ENCODE data around the gene HIVEP3. TPM values are rescaled to one million over a fixed set of nuclear protein-coding genes. Genes with fewer than 3 reads are reported as not detected.

The HIVEP3 gene
- total and polyA plus RNA-seq, 3 donors from 2014 or later: 4.8 to 7.3 (median 7.2) TPM

DNA sequence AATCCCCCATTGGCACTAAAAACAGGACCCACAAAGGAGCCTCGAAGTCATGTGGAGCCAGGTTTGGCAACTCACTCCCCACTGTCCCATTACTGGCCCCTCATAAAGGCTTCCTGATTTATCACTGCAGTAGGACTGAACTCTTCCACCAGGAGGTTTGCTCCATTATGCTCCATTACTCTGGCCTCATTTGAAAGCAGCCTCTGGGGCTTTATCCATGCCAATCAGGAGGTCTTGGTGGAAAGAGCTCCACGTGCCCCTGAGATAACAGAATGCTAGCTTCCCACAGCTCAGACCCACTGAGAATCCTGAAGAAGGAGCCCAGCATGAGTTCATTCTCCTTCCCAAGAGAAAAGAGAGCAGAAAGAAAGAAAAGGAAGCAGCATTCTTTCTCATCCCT lies 76.4 kb downstream of the HIVEP3 start:
- intact Hi-C loops (cut with DNase I; ENCODE audit: low total_unique reads): no loop called here
- no peaks in the 10 kb centered on the region for H3K27me3 ChIP-seq
- TF ChIP-seq, protein P1, sequence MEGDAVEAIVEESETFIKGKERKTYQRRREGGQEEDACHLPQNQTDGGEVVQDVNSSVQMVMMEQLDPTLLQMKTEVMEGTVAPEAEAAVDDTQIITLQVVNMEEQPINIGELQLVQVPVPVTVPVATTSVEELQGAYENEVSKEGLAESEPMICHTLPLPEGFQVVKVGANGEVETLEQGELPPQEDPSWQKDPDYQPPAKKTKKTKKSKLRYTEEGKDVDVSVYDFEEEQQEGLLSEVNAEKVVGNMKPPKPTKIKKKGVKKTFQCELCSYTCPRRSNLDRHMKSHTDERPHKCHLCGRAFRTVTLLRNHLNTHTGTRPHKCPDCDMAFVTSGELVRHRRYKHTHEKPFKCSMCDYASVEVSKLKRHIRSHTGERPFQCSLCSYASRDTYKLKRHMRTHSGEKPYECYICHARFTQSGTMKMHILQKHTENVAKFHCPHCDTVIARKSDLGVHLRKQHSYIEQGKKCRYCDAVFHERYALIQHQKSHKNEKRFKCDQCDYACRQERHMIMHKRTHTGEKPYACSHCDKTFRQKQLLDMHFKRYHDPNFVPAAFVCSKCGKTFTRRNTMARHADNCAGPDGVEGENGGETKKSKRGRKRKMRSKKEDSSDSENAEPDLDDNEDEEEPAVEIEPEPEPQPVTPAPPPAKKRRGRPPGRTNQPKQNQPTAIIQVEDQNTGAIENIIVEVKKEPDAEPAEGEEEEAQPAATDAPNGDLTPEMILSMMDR (IDR thresholded peaks at IDR 0.05): no peak
- no peak for TF ChIP-seq POLR2A (IDR thresholded peaks at IDR 0.05)
- no peak overlapping the region for H3K4me3 ChIP-seq
- WGBS, 2 donors: 63 to 66% methylated on average over 2 of the region's 2 CpGs
- no peak for DNase-seq
- H3K4me1 ChIP-seq: peaks cover 3% of the 10 kb centered on the region
- H3K36me3 ChIP-seq (ENCODE audit: low read depth, missing control alignments): no peaks in the 10 kb centered on the region
- H3K9me3 ChIP-seq: no peaks in the 10 kb centered on the region
- no peak overlapping the region for H3K27ac ChIP-seq

DNA sequence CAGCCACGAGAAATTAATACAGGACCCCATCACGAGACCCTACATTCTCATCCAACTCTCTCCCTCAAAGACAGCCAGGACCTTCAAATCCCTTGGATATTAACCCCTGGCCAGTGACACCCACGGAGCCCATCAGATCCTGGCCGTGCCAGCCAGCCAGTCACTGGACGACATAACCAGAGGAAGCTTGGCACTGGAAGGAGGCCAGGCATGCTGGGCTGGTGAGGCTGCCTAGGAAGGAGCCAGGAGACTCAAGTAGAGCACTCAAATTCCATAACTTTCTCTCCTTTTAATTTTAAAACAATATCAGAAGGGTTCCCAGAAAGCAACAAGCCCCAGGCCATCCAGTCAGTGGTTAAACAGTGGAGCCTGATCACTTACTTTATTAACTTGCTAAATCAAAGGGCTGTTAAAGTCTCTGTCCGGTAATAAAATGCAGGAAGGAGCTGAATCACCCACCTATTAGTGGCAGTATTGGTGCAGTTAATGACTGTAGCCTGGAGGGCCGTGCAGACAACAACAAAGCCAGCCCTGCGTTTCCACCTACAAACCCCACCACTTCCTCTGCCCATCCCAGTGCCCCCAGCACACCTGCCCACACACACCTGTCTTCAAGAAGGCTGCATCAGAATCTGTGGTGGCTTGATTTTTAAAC lies 78.0 kb downstream of the HIVEP3 start:
- Histone ChIP-seq H3K27ac (no peak overlapping the region), H3K36me3 (ENCODE audit: low read depth, missing control alignments) (no peaks in the 10 kb centered on the region), H3K4me1 (peaks cover 3% of the 10 kb centered on the region), H3K9me3 (no peaks in the 10 kb centered on the region), H3K27me3 (no peaks in the 10 kb centered on the region), H3K4me3 (no peak overlapping the region)
- TF ChIP-seq, protein P1 (IDR thresholded peaks at IDR 0.05): no peak
- TF ChIP-seq POLR2A (IDR thresholded peaks at IDR 0.05): no peak
- no peak for DNase-seq
- intact Hi-C loops (cut with DNase I; ENCODE audit: low total_unique reads): no loop called here
- 86 to 91% methylated on average over 5 to 8 of the region's 8 CpGs for WGBS, 2 donors

DNA sequence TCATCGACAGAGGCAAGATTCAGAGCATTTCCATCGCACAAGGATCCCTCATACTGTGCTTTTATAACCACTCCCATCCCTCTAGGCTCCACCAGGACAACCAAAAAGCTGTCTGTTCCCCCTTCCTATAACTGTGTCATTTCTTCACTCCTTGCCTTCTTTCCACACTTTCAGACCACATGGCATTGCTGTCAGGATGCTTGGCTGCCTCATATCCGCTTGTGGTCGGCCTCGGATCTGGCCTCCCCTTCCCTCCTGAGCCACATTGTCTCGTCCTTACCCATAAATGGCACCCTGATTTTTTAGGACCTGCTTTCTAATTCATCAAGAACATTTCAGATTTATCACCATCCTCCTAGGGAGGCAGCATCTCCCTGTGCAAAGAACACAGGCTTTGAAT lies 80.5 kb downstream of the HIVEP3 start:
- 88 to 95% methylated on average over 6 of the region's 6 CpGs for WGBS, 2 donors

DNA sequence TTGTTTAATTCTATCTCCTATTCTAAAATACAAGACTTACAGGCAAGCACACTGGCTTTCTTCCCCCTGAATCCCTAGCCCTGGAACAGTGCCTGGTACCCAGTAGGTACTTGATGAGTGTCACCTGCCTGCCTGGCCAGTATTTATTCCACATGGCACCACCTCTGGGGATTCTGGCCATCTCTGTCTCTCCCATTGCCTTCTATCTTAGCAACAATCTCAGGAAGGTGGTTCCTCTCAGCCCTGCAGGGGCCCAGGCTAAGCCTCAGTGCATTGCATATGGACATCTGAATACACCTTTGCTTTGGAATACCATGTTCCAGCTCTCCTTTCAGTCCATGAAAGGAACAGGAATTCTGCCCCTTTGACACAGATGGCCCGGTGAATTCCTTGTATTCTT lies 81.0 kb downstream of the HIVEP3 start:
- H3K36me3 ChIP-seq (ENCODE audit: low read depth, missing control alignments): no peaks in the 10 kb centered on the region
- no peak overlapping the region for H3K27ac ChIP-seq
- WGBS, 2 donors: 97 to 100% methylated on average over 1 of the region's 1 CpG
- DNase-seq: no peak
- H3K9me3 ChIP-seq: no peaks in the 10 kb centered on the region
- no peaks in the 10 kb centered on the region for H3K27me3 ChIP-seq
- H3K4me3 ChIP-seq: no peak overlapping the region
- intact Hi-C loops (cut with DNase I; ENCODE audit: low total_unique reads): no loop called here
- peaks cover 3% of the 10 kb centered on the region for H3K4me1 ChIP-seq
- no peak for TF ChIP-seq POLR2A (IDR thresholded peaks at IDR 0.05)
- TF ChIP-seq, protein P1 (IDR thresholded peaks at IDR 0.05): no peak

More for the DNA sequence above, 80.5 kb downstream of the HIVEP3 start:
- Histone ChIP-seq H3K27me3 (no peaks in the 10 kb centered on the region), H3K27ac (no peak overlapping the region), H3K9me3 (no peaks in the 10 kb centered on the region), H3K4me1 (peaks cover 3% of the 10 kb centered on the region), H3K4me3 (no peak overlapping the region), H3K36me3 (ENCODE audit: low read depth, missing control alignments) (no peaks in the 10 kb centered on the region)
- intact Hi-C loops (cut with DNase I; ENCODE audit: low total_unique reads): no loop called here
- TF ChIP-seq, protein P1 (IDR thresholded peaks at IDR 0.05): no peak
- no peak for DNase-seq

DNA sequence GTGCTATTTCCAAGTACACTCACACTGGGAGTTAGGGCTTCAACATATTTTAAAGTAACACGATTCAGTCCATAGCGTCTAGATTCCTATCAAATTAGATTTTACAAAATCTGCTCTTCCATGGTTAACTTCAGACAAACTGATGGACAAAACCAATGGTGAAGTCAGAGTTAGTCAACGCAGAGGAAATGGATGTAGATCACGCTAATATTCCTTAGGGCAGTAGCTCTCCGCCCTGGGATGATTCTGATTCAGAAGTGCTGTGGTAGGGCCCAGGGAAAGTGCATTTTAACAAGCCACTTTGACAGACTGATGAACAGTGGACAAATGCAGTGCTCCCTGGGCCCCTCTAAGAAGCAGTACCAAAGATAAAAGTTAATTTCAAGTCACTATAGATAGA lies 83.2 kb downstream of the HIVEP3 start:
- no peak for DNase-seq
- H3K9me3 ChIP-seq: no peaks in the 10 kb centered on the region
- TF ChIP-seq, protein P1 (IDR thresholded peaks at IDR 0.05): no peak
- intact Hi-C loops (cut with DNase I; ENCODE audit: low total_unique reads): no loop called here
- no peaks in the 10 kb centered on the region for H3K36me3 ChIP-seq (ENCODE audit: low read depth, missing control alignments)
- H3K4me1 ChIP-seq: no peaks in the 10 kb centered on the region
- H3K27me3 ChIP-seq: no peaks in the 10 kb centered on the region
- no peak overlapping the region for H3K27ac ChIP-seq
- 93 to 94% methylated on average over 5 of the region's 5 CpGs for WGBS, 2 donors
- no peak overlapping the region for H3K4me3 ChIP-seq
